GM19351 (cell line): ENCODE data around the gene ZNF610.
"Not testable (repeated sequence)": the region's sequence is repeated elsewhere in the genome, so short reads cannot be mapped to it uniquely, and the experiment has no call there.

Source experiments
- ATAC-seq: cut with Tn5 transposase; IDR thresholded peaks from one replicate; pipeline ENCODE4 v1.9.1; 2021; ENCODE audit warnings: mild to moderate bottlenecking, moderate library complexity; ENCODE audit not compliant: unreplicated experiment

Gene ZNF610

DNA sequence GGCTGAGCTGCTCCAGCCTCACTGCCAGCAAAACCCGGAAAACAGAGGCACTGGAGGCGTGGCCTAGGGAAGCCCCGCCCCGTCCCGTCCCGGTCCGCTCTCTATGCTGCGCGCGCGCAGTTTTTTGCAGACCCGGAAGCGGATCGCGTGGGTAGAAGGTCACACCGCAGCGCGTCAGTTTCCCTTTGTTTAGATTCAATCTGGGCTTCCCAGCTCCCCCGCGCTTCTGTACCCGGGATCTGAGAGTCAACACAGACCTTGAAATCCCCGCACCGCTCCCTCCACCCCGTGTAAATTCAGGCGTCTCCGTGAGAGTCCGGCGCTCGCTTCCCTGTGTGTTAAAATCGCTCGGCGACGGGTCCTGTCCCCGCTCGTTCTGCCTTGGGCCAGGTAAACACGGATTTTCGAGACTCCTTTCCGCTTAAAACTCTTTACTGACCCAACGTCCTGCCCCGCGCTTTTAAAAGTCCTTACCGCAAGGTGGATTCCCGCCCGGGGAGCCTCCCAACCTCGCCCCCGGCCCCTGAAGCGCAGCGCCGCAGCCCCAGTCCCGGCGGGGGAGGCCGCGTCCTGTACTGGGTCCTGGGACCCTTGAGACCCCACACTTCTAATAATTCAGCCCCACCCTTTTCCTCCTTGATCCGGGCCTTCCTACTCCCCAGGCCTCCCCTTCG lies at the start of gene ZNF610:
ZNF610 (plus strand) TSS at position 127 of the 674 bp plus-strand sequence. CDS start 12,930 bp downstream, outside the sequence.
- ATAC-seq: no peak

- ATAC-seq: no peak
Observed at GRCh38 chr19:52286256-52286655, 49.8 kb upstream of the ZNF610 start.

GRCh38 chr19:52291781-52292180 lies 44.3 kb upstream of the ZNF610 start:
- ATAC-seq: no peak

- ATAC-seq: not testable (repeated sequence)
Observed at GRCh38 chr19:52292946-52293345, 43.1 kb upstream of the ZNF610 start.

- ATAC-seq: no peak
Observed at GRCh38 chr19:52296400-52296772, 39.7 kb upstream of the ZNF610 start.

GRCh38 chr19:52296773-52297600 lies 39.1 kb upstream of the ZNF610 start, which contains the start of gene ZNF480:
Gene ZNF480, plus strand, starts transcription at chr19:52297169. Its CDS starts 3,244 bp downstream, at chr19:52300413.
- no peak for ATAC-seq

GRCh38 chr19:52297601-52298364 lies 38.3 kb upstream of the ZNF610 start:
- ATAC-seq: no peak

- ATAC-seq: no peak
Observed at GRCh38 chr19:52307275-52307674, 28.8 kb upstream of the ZNF610 start.

- ATAC-seq: no peak
Observed at GRCh38 chr19:52322429-52322828, 13.6 kb upstream of the ZNF610 start.

DNA sequence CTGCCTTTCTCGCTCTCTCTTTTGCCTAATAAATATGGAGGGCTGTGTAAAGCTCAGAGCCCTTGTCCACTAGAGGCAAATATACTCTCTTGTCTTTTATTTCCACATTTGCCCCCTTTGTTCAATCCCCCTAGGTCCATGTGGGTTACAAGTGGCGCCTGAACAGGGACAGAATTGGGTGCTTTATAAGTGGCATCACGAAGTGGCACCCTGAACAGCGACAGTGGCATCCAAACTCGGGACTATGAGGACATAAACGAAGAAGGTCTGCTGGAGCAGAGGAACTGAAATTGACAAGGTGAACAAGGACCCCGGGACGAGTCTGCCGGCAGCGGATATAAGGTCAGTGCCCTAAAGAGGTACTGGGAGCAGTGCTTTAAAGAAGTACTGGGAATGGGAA lies 4.3 kb upstream of the ZNF610 start:
- ATAC-seq: no peak

DNA sequence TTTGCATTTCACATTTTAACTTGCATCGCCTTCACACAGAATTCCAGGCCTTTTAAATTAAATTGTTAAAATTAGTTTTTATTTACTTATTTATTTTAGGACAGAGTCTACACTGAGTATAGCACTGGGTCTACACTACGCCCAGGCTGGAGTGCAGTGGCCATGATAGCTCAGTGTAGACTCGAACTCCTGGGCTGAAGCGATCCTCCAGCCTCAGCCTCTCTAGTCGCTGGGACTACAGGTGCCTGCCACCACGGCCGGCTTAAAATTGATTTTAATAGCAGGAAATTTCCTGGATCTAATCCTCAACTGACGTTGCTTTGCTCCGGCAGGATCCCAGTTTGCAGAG lies 301 bp upstream of the ZNF610 start:
- ATAC-seq: no peak

GRCh38 chr19:52336791-52337381 lies 843 bp downstream of the ZNF610 start:
- no peak for ATAC-seq

DNA sequence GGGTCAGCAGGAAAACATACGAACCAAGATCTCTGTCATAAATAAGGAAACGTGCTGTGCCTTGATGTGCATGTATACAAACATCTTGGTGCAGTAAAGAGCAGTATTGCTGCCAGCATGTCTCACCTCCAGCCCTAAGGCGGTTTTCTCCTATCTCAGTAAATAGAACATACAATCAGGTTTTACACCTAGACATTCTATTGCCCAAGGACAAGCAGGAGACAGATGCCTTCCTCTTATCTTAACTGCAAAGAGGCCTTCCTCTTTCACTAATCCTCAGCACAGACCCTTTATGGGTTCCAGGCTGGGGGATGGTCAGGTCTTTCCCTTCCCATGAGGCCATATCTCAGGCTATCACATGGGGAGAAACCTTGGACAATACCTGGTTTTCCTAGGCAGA lies 3.0 kb downstream of the ZNF610 start:
- ATAC-seq: not testable (repeated sequence)

DNA sequence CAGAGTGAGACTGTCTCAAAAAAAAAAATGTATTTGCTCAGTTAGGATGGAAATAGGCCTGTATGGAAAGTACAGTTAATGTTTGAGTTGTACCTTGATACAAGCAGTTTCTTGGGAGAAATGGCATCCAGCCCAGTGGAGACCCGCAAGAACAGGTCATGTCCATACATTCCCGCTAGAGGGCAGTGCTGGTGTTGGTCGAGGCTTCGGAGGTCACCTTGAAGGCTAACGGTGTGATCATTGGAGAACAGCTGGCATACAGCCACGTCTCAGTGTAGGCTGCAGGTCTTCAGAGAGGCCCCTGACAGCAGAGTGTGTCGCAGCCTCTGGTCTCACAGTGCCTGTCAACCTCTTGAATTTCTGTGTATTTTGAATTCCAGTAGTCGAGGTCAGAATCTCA lies 7.5 kb downstream of the ZNF610 start:
- ATAC-seq: no peak

DNA sequence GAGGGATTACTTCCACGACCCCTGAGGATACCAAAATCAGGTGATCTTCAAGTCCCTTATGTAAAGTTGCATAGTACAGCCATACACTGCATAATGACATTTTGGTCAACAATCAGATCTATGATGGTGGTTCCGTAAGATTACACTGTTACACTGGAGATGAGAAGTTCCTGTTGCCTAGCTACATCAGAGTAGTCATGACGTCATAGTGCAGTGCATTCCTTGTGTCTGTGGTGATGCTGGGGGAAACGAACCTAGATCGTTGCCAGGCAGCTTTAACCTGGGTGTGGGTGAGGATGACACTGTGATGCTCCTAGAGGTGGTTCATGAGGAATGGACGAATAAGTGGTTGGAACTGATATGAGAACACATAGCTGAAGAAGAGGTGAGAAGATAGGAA lies 9.1 kb downstream of the ZNF610 start:
- no peak for ATAC-seq

DNA sequence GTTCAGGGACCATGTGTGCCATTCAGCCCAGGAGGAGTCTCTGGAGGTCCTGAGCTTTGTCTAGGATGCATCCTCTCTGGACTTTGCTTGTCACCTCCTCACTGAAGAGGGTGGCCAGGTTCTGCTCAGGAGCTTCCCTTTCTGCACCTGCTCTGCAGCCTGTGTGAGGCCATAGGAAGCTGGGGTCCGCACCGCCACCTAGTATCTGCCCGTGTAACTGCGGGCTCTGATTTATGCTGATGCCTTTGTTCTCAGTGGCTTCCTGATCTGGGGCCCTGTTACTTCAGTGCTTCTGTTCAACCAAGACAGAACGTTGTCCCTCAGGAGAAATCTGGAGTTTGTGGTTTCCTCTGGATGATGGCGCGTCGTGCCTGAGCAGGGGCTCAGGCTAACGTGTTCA lies 15.5 kb downstream of the ZNF610 start:
- ATAC-seq: no peak

- ATAC-seq: no peak
Observed at GRCh38 chr19:52366414-52366824, 30.4 kb downstream of the ZNF610 start.

DNA sequence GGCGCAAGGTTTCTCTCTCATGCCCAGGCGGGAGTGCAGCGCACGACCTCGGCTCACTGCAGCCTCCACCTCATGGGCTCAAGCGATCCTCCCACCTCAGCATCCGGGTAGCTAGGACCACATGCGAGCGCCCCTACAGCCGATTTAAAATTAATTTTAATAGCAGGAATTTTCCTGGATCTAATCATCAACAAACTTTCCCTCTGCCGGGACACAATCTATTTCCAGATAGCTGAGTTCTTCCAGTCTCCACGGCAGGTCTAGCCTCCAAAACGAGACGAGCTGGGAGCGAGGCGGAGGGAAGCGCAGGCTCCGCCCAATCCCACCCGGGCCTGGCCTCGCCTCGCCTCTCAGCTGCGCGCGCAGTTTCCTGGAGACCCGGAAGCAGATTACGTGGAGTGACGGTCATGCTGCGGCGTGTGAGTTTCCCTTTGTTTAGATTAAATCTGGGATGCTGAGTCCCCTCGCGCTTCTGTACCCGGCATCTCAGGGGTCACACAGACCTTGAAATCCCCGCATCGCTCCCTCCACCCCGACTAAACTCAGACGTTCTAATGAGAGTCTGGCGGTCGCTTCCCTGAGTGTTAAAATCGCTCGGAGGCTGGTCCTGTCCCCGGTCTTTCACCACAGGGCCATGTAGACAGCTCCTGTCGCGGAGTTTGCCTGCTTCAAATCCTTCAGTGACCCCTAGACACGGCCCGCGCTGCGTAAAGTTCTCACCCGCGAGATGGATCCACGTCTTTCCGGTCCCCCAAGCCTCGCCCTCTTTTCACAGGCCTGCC lies 33.7 kb downstream of the ZNF610 start, which contains the start of gene ZNF880:
ZNF880 (plus strand) TSS at position 365 of the 782 bp plus-strand sequence; CDS start at position 408, 43 bp downstream.
- peak; percentile 58 for ATAC-seq

DNA sequence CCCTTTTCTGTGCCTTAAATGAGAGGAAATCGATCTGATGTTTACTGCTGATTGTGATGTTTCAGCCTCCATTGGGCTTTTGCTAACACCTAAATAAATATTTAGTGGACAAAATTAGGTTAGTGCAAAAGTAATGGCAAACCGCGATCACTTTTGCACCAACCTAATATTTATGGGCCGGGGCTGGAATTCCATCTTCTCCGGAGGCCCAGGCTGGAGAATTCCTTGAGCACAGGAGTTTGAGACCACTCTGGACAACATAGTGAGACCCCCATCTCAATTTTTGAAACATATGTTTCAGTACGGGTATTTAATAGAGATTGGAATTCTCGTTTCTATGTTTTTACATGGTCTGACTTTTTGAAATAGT lies 34.3 kb downstream of the ZNF610 start:
- no peak for ATAC-seq

- ATAC-seq: no peak
Observed at GRCh38 chr19:52391135-52391534, 55.1 kb downstream of the ZNF610 start.
